Mammary epithelial cell (primary cell): Measurements from ENCODE around the gene CLEC7A.

Source experiments
- CTCF ChIP-seq, 2 donors: IDR thresholded peaks in 1 of 2; conservative IDR thresholded peaks in 1 of 2; 2 replicates each; pipeline ENCODE4 v1.5.1; 2011 to 2012; ENCODE audit warnings: inconsistent platforms in 2 of 2, low read length in 2 of 2, mild to moderate bottlenecking in 2 of 2, control low read depth in 1 of 2, low read depth in 1 of 2; ENCODE audit not compliant: insufficient read depth in 1 of 2; ENCODE audit errors: extremely low read depth in 1 of 2
- EZH2 ChIP-seq: IDR thresholded peaks from 2 replicates; pipeline ENCODE4 v1.6.1; 2012; ENCODE audit warnings: low read length, inconsistent platforms, borderline replicate concordance

- no peak for TF ChIP-seq CTCF (conservative IDR thresholded peaks at IDR 0.05 in 1 of 2, IDR thresholded peaks at IDR 0.05 in 1 of 2; ENCODE audit: extremely low read depth in 1 of 2, insufficient read depth in 1 of 2, low read depth in 1 of 2, low read length in 2 of 2)
- TF ChIP-seq EZH2: no peak
These were observed 42.2 kb upstream of the CLEC7A start, which contains the start of gene OLR1 for GRCh38 chr12:10171973-10172728.
